ENCODE data around the gene SERPINB7.
"Not testable (repeated sequence)": the region's sequence is repeated elsewhere in the genome, so short reads cannot be mapped to it uniquely, and the experiment has no call there.

Gene SERPINB7

GRCh38 chr18:63747006-63747405, 28.2 kb upstream of the SERPINB7 start:
- TF ChIP-seq CTCF (IDR thresholded peaks at IDR 0.05; ENCODE audit: insufficient read depth, low read length, missing control alignments): no peak
- DNase-seq (ENCODE audit: low read depth, low spot score): no peak
- H3K4me3 ChIP-seq (ENCODE audit: low read depth, low read length): no peak overlapping the region
- CTCF ChIA-PET: interaction anchor here (0.8 to 1.2 kb wide), 2 partner anchors 97 to 229 kb away, joined by 3 to 6 read pairs; no protein-coding TSS in a partner anchor
- POLR2A ChIA-PET: no interaction called here

DNA sequence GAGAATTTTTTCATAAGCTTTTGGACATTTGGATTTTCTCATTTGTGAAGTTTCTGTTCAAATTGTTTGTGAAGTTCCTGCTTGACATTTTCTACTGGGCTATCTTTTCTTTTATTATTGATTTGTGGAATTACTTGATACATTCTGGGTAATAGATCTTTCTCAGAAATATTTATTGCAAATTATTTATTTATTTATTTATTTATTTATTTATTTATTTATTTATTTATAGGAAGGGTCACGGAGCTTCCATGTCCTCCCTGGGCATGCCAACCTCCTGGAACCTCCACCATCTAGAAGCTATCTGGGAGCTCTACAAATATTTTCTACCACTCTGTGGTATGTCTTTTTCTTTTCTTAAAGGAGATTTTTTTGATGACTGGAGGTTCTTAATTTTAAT, 25.7 kb upstream of the SERPINB7 start:
- ChIA-PET POLR2A (no interaction called here), CTCF (interaction anchor here (0.7 kb wide), 1 partner anchor 8 kb away, joined by 3 read pairs; no protein-coding TSS in a partner anchor)
- H3K4me3 ChIP-seq (ENCODE audit: low read depth, low read length): no peak overlapping the region
- no peak for DNase-seq (ENCODE audit: low read depth, low spot score)
- TF ChIP-seq CTCF (IDR thresholded peaks at IDR 0.05; ENCODE audit: insufficient read depth, low read length, missing control alignments): no peak

- H3K4me3 ChIP-seq (ENCODE audit: low read depth, low read length): no peak overlapping the region
- no peak for DNase-seq (ENCODE audit: low read depth, low spot score)
- no peak for TF ChIP-seq CTCF (IDR thresholded peaks at IDR 0.05; ENCODE audit: insufficient read depth, low read length, missing control alignments)
- POLR2A ChIA-PET: no interaction called here
- CTCF ChIA-PET: interaction anchor here (0.8 to 2.5 kb wide), 5 partner anchors 11 to 236 kb away, joined by 3 to 17 read pairs (median 5); no protein-coding TSS in a partner anchor
Observed at GRCh38 chr18:63752636-63753035, 22.6 kb upstream of the SERPINB7 start.

DNA sequence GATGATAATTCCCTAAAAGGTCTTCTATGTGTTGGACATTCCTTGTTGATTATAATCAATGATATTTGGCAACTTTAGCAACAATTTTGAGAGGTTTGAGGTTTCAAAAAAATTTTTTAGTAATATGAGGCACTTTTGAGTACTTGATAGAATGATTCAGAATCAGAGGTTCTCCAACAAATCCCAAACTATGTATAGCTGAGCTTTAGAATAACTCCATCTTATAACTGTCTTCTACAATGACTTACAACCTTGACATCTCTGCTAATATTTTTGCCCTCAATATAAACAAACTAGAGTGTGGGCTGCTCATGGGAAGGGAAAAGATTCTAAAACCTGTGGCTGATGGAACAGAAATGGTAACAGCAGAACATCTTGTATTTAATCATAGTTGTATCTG, 21.5 kb upstream of the SERPINB7 start:
- ChIA-PET CTCF (interaction anchor here (0.8 to 2.5 kb wide), 4 partner anchors 12 to 174 kb away, joined by 3 to 17 read pairs (median 4); no protein-coding TSS in a partner anchor), POLR2A (interaction anchor here (0.6 kb wide), 1 partner anchor 82 kb away, joined by 3 read pairs; no protein-coding TSS in a partner anchor)
- no peak for DNase-seq (ENCODE audit: low read depth, low spot score)
- H3K4me3 ChIP-seq (ENCODE audit: low read depth, low read length): no peak overlapping the region
- TF ChIP-seq CTCF (IDR thresholded peaks at IDR 0.05; ENCODE audit: insufficient read depth, low read length, missing control alignments): no peak

- ChIA-PET CTCF (interaction anchor here (0.7 to 2.2 kb wide), 3 partner anchors 16 to 239 kb away, joined by 3 to 12 read pairs (median 3); no protein-coding TSS in a partner anchor), POLR2A (no interaction called here)
- TF ChIP-seq CTCF (IDR thresholded peaks at IDR 0.05; ENCODE audit: insufficient read depth, low read length, missing control alignments): no peak
- no peak for DNase-seq (ENCODE audit: low read depth, low spot score)
- H3K4me3 ChIP-seq (ENCODE audit: low read depth, low read length): no peak overlapping the region
Observed at GRCh38 chr18:63757541-63757940, 17.7 kb upstream of the SERPINB7 start.

- no peak for TF ChIP-seq CTCF (IDR thresholded peaks at IDR 0.05; ENCODE audit: insufficient read depth, low read length, missing control alignments)
- ChIA-PET CTCF (interaction anchor here (1.1 to 2.2 kb wide), 2 partner anchors 17 to 240 kb away, joined by 3 to 12 read pairs; no protein-coding TSS in a partner anchor), POLR2A (no interaction called here)
- DNase-seq (ENCODE audit: low read depth, low spot score): no peak
- no peak overlapping the region for H3K4me3 ChIP-seq (ENCODE audit: low read depth, low read length)
Observed at GRCh38 chr18:63758615-63759240, 16.5 kb upstream of the SERPINB7 start.

- POLR2A ChIA-PET; H3K4me3 ChIP-seq (ENCODE audit: low read depth, low read length); DNase-seq (ENCODE audit: low read depth, low spot score); CTCF ChIA-PET: not testable (repeated sequence)
Observed at GRCh38 chr18:63759786-63760185, 15.4 kb upstream of the SERPINB7 start.
